Measurements from ENCODE around the gene E2F1.

Gene E2F1

GRCh38 chr20:33686100-33686983 lies at the start of gene E2F1:
TSS of gene E2F1 (minus strand) at chr20:33686385. CDS start at chr20:33686264, 121 bp downstream.
- DNase-seq, result peak; percentile 53 to 98 (median 92)

GRCh38 chr20:33733654-33734576 lies 47.7 kb upstream of the E2F1 start:
- DNase-seq, result peak in 2 of 58 donors; percentile 1 to 2

- DNase-seq, result peak; percentile 34 to 97 (median 90)
These were observed 46.2 kb upstream of the E2F1 start for GRCh38 chr20:33732166-33732970.

GRCh38 chr20:33731693-33732165 lies 45.5 kb upstream of the E2F1 start, which contains the start of gene ZNF341:
TSS of gene ZNF341 (plus strand) at chr20:33731996. CDS start at chr20:33732022, 26 bp downstream.
- peak in 54 of 58 donors; percentile 57 to 97 (median 90) for DNase-seq

- peak in 1 of 58 donors; percentile 32 for DNase-seq
These were observed 44.9 kb upstream of the E2F1 start for GRCh38 chr20:33730946-33731692.

GRCh38 chr20:33729101-33729500 lies 42.9 kb upstream of the E2F1 start:
- DNase-seq, result no peak

GRCh38 chr20:33728463-33728862 lies 42.3 kb upstream of the E2F1 start:
- no peak for DNase-seq

GRCh38 chr20:33727806-33728205 lies 41.6 kb upstream of the E2F1 start:
- no peak for DNase-seq

- no peak for DNase-seq
These were observed 40.9 kb upstream of the E2F1 start for GRCh38 chr20:33727115-33727479.

GRCh38 chr20:33725607-33726264 lies 39.6 kb upstream of the E2F1 start:
- DNase-seq, result no peak

GRCh38 chr20:33724439-33725094 lies 38.4 kb upstream of the E2F1 start:
- no peak for DNase-seq

GRCh38 chr20:33721391-33722140 lies 35.4 kb upstream of the E2F1 start:
- no peak for DNase-seq

GRCh38 chr20:33719989-33720709 lies 34.0 kb upstream of the E2F1 start, which contains the start of gene PXMP4:
TSS of gene PXMP4 (minus strand) at chr20:33720310. CDS start at chr20:33720207, 103 bp downstream.
- DNase-seq, result peak; percentile 67 to 98 (median 93)

GRCh38 chr20:33719277-33719988 lies 33.2 kb upstream of the E2F1 start:
- peak in 1 of 58 donors; percentile 35 for DNase-seq

GRCh38 chr20:33716498-33716897 lies 30.3 kb upstream of the E2F1 start:
- no peak for DNase-seq

GRCh38 chr20:33713865-33714367 lies 27.7 kb upstream of the E2F1 start:
- no peak for DNase-seq

GRCh38 chr20:33711446-33711738 lies 25.2 kb upstream of the E2F1 start:
- DNase-seq, result no peak
